ENCODE data around the gene SIX4.

SIX4 gene

GRCh38 chr14:60661721-60662120 lies 62.4 kb downstream of the SIX4 start:
- Histone ChIP-seq H3K9me3 (ENCODE audit: low read depth, low read length) (no peaks in the 10 kb centered on the region), H3K4me3 (no peak overlapping the region), H3K36me3 (ENCODE audit: insufficient read depth, low read length) (no peaks in the 10 kb centered on the region), H3K9ac (ENCODE audit: insufficient read length) (no peak overlapping the region), H3K27ac (no peak overlapping the region)
- no peak for TF ChIP-seq EZH2 (IDR thresholded peaks at IDR 0.05)
- TF ChIP-seq FOXP2 (optimal IDR thresholded peaks at IDR 0.05; ENCODE audit: control extremely low read depth, extremely low read length, insufficient read depth): no peak
- TF ChIP-seq POLR2AphosphoS5 (IDR thresholded peaks at IDR 0.05; ENCODE audit: borderline replicate concordance, low read depth, low read length): no peak
- no peak for DNase-seq (ENCODE audit: low read depth, low spot score)

All from SK-N-MC (cell line).